NCI-H1105 (cell line): ENCODE data around the gene ATF6B.
A peak's percentile ranks its signal among the peaks of the same experiment; 100 is the strongest.

Experiments
- DNase-seq: peaks from one replicate; lab custom pipeline; 2025; lab: John Stamatoyannopoulos, UW

ATF6B gene

GRCh38 chr6:32127717-32128592 lies at the start of gene ATF6B:
Gene ATF6B (minus strand): TSS chr6:32128246. CDS start chr6:32128207, 39 bp downstream.
- DNase-seq: peak; percentile 98

- peak; percentile 86 for DNase-seq
These were observed 49.2 kb upstream of the ATF6B start for GRCh38 chr6:32177183-32177787.

GRCh38 chr6:32176476-32177182 lies 48.6 kb upstream of the ATF6B start:
- no peak for DNase-seq

- peak; percentile 95 for DNase-seq
These were observed 47.8 kb upstream of the ATF6B start, which contains the start of gene AGPAT1 for GRCh38 chr6:32175711-32176475. Gene AGPAT1 (minus strand): TSS chr6:32176084. CDS start chr6:32171496, 4,588 bp downstream.

- no peak for DNase-seq
These were observed 47.3 kb upstream of the ATF6B start for GRCh38 chr6:32175322-32175710.

- no peak for DNase-seq
These were observed 46.4 kb upstream of the ATF6B start for GRCh38 chr6:32174416-32174815.

GRCh38 chr6:32173051-32173727 lies 45.1 kb upstream of the ATF6B start:
- no peak for DNase-seq

- DNase-seq: no peak
These were observed 43.2 kb upstream of the ATF6B start for GRCh38 chr6:32171234-32171633.

- no peak for DNase-seq
These were observed 42.2 kb upstream of the ATF6B start for GRCh38 chr6:32170294-32170693.

GRCh38 chr6:32168807-32169591 lies 41.0 kb upstream of the ATF6B start:
- no peak for DNase-seq

- no peak for DNase-seq
These were observed 40.3 kb upstream of the ATF6B start for GRCh38 chr6:32168350-32168749.

GRCh38 chr6:32167761-32168262 lies 39.8 kb upstream of the ATF6B start:
- DNase-seq: no peak

GRCh38 chr6:32167154-32167760 lies 39.2 kb upstream of the ATF6B start:
- DNase-seq: no peak

GRCh38 chr6:32166411-32167061 lies 38.5 kb upstream of the ATF6B start:
- DNase-seq: no peak

GRCh38 chr6:32164295-32164694 lies 36.2 kb upstream of the ATF6B start, which contains the start of gene EGFL8:
Gene EGFL8 (plus strand): TSS chr6:32164595. CDS start chr6:32166166, 1,571 bp downstream.
- no peak for DNase-seq

GRCh38 chr6:32163559-32164258 lies 35.7 kb upstream of the ATF6B start:
- no peak for DNase-seq

- DNase-seq: no peak
These were observed 30.0 kb upstream of the ATF6B start for GRCh38 chr6:32158052-32158451.

GRCh38 chr6:32156891-32157290 lies 28.8 kb upstream of the ATF6B start:
- no peak for DNase-seq
